Activated naive CD8-positive, alpha-beta T cell treated with anti-CD3 and anti-CD28 coated beads, Interleukin-2, amount 50 U/mL, for 24 hours (primary cell): ENCODE results near the gene POLR2J2.
A peak's percentile ranks its signal among the peaks of the same experiment; 100 is the strongest.
"Not testable (repeated sequence)": the region's sequence is repeated elsewhere in the genome, so short reads cannot be mapped to it uniquely, and the experiment has no call there.

Experiments
- ATAC-seq: fragments of 150-1000 bp; cut with Tn5 transposase; one replicate; pipeline ENCODE4 v1.10.0; 2021
- DNase-seq: peaks from one replicate; pipeline ENCODE4 v3.0.0; 2021
- H3K27ac Mint-ChIP-seq: one replicate; pipeline ENCODE4 v1.8.0; 2021; ENCODE audit warnings: mild to moderate bottlenecking, mixed read lengths
- H3K27me3 Mint-ChIP-seq: one replicate; pipeline ENCODE4 v1.8.0; 2021; ENCODE audit warnings: mixed read lengths
- H3K36me3 Mint-ChIP-seq: one replicate; pipeline ENCODE4 v1.8.0; 2021; ENCODE audit warnings: low read depth, mixed read lengths
- H3K4me1 Mint-ChIP-seq: one replicate; pipeline ENCODE4 v1.8.0; 2021; ENCODE audit warnings: mixed read lengths
- H3K4me3 Mint-ChIP-seq: one replicate; pipeline ENCODE4 v1.8.0; 2021; ENCODE audit warnings: mild to moderate bottlenecking, moderate library complexity, mixed read lengths
- H3K9me3 Mint-ChIP-seq: one replicate; pipeline ENCODE4 v1.8.0; 2021; ENCODE audit warnings: mixed read lengths

The POLR2J2 gene

GRCh38 chr7:102636956-102637355, 34.5 kb downstream of the POLR2J2 start:
- H3K9me3 Mint-ChIP-seq, H3K27me3 Mint-ChIP-seq, H3K27ac Mint-ChIP-seq, H3K4me1 Mint-ChIP-seq, H3K4me3 Mint-ChIP-seq, DNase-seq, ATAC-seq, H3K36me3 Mint-ChIP-seq: not testable (repeated sequence)

- H3K27me3 Mint-ChIP-seq, H3K4me3 Mint-ChIP-seq: not testable (repeated sequence)
Observed at GRCh38 chr7:102635354-102635753, 36.1 kb downstream of the POLR2J2 start.

GRCh38 chr7:102634299-102634698, 37.2 kb downstream of the POLR2J2 start:
- H3K9me3 Mint-ChIP-seq, H3K4me3 Mint-ChIP-seq: not testable (repeated sequence)

More at GRCh38 chr7:102635354-102635753, 36.1 kb downstream of the POLR2J2 start:
- H3K9me3 Mint-ChIP-seq, H3K27ac Mint-ChIP-seq, H3K4me1 Mint-ChIP-seq, DNase-seq, H3K36me3 Mint-ChIP-seq, ATAC-seq: not testable (repeated sequence)

GRCh38 chr7:102630622-102631021, 40.8 kb downstream of the POLR2J2 start:
- H3K36me3 Mint-ChIP-seq, H3K4me1 Mint-ChIP-seq, DNase-seq, H3K27me3 Mint-ChIP-seq, ATAC-seq, H3K9me3 Mint-ChIP-seq, H3K4me3 Mint-ChIP-seq, H3K27ac Mint-ChIP-seq: not testable (repeated sequence)

More at GRCh38 chr7:102634299-102634698, 37.2 kb downstream of the POLR2J2 start:
- not testable (repeated sequence) for H3K36me3 Mint-ChIP-seq, H3K27me3 Mint-ChIP-seq, ATAC-seq, H3K4me1 Mint-ChIP-seq, H3K27ac Mint-ChIP-seq, DNase-seq

- H3K36me3 Mint-ChIP-seq, H3K27ac Mint-ChIP-seq, DNase-seq, ATAC-seq, H3K27me3 Mint-ChIP-seq, H3K4me1 Mint-ChIP-seq, H3K4me3 Mint-ChIP-seq, H3K9me3 Mint-ChIP-seq: not testable (repeated sequence)
Observed at GRCh38 chr7:102627271-102627904, 44.1 kb downstream of the POLR2J2 start.

- not testable (repeated sequence) for H3K27me3 Mint-ChIP-seq, H3K27ac Mint-ChIP-seq, ATAC-seq, H3K4me3 Mint-ChIP-seq, H3K36me3 Mint-ChIP-seq, H3K9me3 Mint-ChIP-seq, H3K4me1 Mint-ChIP-seq, DNase-seq
Observed at GRCh38 chr7:102618122-102618521, 53.3 kb downstream of the POLR2J2 start.

GRCh38 chr7:102616507-102617125, 54.8 kb downstream of the POLR2J2 start, which contains the start of gene RASA4:
RASA4 (minus strand) TSS chr7:102616756; CDS start chr7:102616689, 67 bp downstream.
- DNase-seq (peak; percentile 40), ATAC-seq (peak; percentile 80)
- H3K9me3 Mint-ChIP-seq, H3K27me3 Mint-ChIP-seq, H3K4me1 Mint-ChIP-seq, H3K27ac Mint-ChIP-seq, H3K4me3 Mint-ChIP-seq, H3K36me3 Mint-ChIP-seq: not testable (repeated sequence)
